Kidney glomerular epithelial cell (primary cell): Measurements from ENCODE around the gene RAB28.
A peak's percentile ranks its signal among the peaks of the same experiment; 100 is the strongest.

Experiments used
- DNase-seq: peaks from one replicate; lab custom pipeline; 2025; lab: John Stamatoyannopoulos, UW

The RAB28 gene

DNA sequence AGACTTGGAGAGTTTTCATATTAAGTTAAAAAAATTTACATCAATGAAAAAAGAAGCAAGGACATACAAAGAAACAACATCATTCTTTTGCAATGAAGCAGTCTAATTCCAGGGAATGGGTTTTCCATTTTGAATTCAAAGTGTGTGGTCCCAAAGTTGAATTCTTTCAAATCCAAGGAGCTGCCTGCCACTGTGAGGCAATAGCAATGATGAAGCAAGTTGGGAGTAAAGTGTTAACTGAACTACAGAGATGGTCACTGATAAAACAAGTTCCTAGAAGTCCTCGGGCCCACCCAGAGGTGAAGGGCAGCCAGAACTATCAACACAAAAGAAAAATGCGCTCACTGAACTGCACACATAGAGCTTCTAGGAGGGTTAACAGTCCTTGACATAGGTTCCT lies 115.9 kb downstream of the RAB28 start:
- no peak for DNase-seq

- no peak for DNase-seq
Observed at GRCh38 chr4:13367691-13368090, 116.4 kb downstream of the RAB28 start.

GRCh38 chr4:13367244-13367643 lies 116.9 kb downstream of the RAB28 start:
- no peak for DNase-seq

DNA sequence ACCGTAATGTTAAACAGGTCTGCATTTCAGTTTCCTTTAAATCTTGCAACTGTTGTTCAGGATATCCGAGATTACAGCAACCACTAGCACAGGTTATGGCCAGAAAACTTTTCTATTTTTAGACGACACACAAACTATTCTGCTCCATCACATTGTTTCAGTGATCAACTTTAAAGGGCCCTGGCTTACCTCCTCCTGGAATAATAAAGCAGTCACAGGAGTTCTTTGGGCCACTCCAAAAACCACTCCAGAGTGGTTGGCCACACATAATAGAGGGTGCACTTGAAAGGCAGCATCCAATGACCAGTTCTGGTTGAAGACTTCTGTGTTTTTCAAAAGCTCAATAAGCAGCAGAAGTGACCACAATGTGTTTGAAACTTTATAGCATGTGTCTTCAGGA lies 118.9 kb downstream of the RAB28 start:
- no peak for DNase-seq

- no peak for DNase-seq
Observed at GRCh38 chr4:13364653-13365052, 119.5 kb downstream of the RAB28 start.

DNA sequence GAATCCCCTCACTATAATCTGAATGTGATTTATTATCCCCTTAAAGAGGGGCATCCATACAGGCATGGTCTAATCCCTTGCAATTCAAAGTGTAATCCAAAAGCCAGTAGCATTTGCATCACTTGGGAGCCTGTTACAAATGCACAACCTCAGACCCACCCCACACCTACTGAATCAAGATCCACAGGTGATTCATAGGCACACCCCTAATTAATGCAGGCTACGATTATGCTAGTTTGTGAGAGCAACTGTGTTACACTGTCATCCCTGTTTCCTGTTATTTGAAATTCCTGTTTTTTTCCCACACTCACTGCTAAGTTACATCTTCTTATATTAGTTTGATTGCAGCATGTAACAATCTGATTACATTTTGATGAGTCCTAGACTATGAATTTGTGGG lies 120.0 kb downstream of the RAB28 start:
- no peak for DNase-seq

GRCh38 chr4:13359809-13360208 lies 124.3 kb downstream of the RAB28 start:
- DNase-seq, result no peak

DNA sequence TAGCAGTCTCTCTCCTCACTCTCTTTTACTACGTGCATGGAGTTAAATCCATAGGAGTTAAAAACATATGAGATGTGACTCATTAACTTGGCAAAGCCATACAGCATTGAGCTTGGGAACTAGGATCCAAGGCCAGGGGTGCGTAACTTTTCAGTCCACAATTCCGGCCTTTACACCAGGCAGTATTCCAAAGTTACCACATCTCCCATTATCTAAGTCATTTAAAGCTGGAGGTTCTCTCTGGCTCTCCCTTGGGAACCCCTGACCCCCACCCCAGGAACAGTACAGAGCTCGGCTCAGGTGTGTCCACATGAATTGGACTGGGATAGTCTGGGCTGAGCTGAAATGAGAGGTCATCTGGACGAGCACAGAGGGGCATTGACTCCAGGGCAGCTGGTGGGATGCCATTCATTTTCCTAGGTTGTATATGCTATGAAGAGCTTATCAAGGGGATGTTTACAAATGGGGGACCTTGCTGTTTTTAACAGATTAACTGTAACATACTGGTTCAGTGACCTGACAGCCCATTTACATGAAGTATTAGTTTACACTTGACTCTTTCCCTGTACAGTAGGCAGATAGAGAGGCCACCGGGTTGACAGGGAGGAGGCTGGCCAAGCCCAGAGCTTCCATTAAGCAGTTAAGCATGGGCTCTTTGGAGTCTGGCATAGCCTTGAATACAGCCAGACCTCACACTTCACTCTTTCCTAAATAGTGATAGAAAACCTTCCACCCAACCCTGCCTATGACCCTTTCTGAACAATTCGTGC lies 128.8 kb downstream of the RAB28 start:
- DNase-seq, result no peak

DNA sequence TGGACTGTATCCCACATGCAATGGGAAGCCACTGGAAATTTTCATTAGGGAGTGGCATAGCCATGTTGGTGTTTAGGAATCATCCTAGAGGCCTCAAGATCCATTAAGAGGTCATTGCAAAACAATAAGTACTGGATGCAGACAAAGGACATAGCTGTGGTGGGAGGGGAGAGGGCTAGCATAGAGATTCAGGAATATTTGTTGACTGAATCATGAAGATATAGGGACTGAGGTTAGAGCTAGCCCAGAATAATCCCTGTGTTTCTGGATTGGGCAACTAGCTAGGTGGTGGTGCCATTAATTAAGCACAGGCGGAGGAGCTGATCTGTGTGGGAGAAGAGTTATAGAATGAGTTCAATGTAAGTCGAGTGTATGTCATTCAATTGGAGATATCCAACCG lies 135.0 kb downstream of the RAB28 start:
- DNase-seq, result no peak

DNA sequence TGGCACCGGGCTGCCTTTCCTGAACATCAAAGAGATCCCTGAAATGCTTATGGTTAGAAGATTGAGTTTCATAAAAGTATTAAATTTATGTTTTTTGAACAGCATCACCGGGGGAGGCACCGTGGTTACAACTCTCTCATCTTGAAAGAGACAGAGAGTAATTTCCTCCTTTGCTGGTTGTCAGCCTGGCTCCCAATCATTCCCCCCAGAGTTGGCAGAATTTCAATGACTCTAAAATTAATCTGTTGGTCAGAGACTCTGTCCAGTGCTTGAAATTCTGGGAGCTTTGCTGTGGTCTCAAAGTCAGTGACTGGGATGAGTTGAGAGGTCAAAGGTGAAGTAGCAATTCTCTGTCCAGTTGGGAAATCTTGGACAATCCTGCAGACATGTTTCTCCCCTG lies 135.9 kb downstream of the RAB28 start:
- DNase-seq, result no peak

DNA sequence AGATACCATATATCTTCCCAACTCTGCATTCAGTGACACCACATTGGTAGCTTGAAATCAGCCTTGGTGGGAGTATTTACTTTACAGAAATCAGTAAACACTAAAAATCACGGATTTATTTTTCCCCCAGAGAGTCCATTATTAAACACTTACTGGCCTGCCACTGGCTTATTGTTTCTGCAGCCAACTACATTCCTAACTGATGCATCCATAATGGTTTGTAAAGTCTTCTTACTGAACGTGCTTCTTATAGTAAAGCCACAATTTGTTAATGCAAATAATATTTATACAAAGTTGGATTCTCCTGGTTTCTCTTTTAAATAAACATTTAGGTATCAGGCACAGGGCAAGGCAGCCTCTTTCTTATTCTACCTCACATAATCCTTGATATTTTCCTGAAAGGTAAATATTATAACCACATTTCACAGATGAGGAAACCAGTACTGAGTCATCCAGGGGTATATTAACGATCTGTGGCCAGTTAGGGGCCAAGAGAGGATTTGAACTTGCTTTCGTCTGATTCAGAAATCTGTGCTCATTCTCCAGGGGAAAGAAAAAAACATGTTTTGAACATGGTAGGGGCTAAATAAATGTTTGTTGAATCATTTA lies 136.5 kb downstream of the RAB28 start:
- DNase-seq, result no peak

DNA sequence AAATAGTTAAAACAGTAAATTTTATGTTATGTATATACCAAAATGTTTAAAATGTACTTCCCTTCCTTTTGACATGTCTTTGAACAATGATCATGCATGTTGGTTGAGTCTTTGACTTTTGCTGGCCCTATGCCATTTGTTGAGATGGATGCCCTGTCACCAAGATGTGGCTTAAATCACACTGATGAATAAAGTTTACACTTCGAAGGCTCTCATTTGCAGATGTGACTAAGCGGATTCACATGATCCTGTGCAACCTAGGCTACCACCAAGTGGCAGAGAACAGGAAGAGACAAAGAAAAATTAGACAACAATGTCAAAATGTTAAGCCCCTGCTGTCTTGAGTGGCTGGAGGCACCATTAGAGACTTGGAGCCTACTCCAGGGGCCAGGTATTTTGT lies 139.9 kb downstream of the RAB28 start:
- DNase-seq, result no peak

DNA sequence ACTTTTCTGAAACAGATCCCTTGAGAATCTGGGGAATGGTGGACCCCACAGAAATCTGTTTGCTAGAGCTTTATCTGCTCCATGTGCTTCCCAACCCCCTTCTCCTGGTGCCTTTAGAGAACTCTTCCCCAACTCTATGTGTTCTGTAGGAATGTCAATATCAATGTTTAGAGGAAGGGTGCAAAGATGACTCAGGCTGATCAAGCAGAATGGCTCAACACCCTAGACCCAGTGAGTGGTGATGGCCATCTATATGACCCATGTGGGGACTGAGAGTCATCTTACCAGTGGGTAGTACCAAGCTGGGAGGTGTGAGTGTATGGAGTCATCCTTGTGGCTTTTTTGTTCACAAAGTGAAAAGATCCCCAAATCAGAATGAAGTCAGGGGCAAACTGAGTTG lies 143.5 kb downstream of the RAB28 start:
- DNase-seq, result no peak

GRCh38 chr4:13331827-13332226 lies 152.3 kb downstream of the RAB28 start:
- no peak for DNase-seq

DNA sequence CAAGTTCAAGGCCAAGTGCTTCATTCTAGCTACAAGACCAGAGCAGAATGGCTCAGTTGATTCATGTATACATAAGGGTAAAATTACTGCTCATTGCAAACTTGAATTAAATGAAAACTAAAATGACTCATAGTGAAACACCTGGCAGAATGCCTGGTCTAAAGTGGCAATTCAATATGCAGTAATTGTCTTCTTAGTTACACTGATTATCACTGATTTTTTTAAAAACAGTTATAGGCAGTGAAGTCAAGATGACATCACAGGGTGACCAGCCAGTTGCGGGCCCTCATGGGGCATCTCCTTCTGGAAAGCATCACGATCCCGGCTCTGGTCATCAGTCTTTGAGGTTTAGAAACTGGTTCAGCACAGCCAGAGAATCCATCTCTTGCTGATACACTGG lies 154.2 kb downstream of the RAB28 start:
- DNase-seq, result peak; percentile 4

- no peak for DNase-seq
Observed at GRCh38 chr4:13329340-13329850, 154.7 kb downstream of the RAB28 start.

DNA sequence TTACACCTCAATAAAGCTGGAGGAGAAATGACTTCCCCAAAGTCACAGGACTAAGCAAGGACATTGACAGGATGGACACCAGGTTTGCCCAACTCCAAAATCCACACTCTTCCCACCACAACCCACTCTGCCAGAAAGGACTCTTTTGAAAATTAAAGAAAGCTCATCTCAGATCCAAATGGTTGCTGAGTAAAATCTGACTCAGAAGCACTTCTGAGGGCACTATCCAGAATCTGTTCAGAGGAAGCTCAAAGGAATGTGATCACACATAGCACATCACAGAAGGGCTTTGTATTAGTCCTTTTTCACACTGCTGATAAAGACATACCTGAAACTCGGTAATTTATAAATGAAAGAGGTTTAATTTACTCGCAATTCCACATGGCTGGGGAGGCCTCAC lies 155.5 kb downstream of the RAB28 start:
- DNase-seq, result no peak

DNA sequence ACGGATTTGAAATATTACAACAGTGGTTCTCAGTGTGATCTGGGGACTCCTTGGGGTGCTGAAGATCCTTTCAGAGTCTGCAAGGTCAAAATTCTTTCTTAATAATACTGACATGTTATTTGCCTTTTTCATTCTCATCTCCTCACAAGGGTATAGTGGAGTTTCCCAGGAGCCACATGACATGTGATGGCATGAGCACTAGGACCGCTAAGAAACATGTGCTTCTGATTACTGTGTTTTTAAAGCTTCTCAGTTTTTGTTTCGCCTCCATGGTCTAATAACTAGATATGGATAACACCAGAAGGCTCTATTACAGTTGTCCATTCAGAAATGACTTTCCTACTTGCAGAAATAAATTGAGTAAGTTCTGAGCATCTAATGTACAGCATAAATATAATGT lies 156.1 kb downstream of the RAB28 start:
- DNase-seq, result no peak

- DNase-seq, result no peak
Observed at GRCh38 chr4:13325744-13326143, 158.4 kb downstream of the RAB28 start.

DNA sequence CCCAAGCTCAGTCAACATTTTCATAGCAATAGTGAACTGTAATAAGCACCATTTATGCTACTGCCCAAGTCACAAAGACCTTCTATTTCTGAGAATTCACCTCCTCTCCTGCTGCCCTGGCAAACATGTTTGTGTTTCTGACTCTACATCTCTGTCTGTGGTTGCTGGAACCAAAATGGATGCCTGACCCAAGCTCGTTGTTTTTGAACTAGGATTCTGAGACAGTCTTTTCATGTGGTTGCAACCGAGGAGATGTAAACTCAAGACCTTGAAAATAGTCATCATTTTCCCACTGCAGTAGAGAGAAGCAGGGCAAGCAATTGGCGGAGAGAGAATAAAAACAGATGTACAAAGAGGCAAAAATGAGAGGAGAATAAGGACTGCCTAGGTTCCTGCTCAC lies 160.2 kb downstream of the RAB28 start:
- DNase-seq, result no peak

DNA sequence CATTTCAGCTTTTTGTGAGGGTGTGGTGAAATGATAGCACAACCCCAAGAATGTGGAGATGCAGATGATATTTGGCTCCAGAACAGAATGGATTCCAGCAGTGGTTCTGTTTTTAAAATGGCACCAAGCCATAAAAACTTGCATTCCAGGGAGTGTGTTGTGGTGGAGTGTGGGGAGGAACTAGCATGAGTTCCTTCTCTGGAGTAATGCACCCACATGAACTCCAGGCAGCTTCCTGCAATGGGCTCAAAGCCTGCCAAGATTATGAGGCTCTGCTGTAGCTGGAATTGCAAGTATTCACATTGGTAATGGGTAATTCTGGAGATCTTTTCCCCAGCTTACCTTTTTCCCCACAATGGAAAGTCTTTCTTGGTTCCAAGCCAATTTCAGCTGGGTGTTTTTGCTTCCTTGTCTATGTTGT lies 161.4 kb downstream of the RAB28 start:
- DNase-seq, result peak; percentile 3
